ENCODE data around the gene PSKH1. TPM values are rescaled to one million over a fixed set of nuclear protein-coding genes. Genes with fewer than 3 reads are reported as not detected.

Gene PSKH1
- 17.9 and 25.2 TPM in 2 replicates for polyA plus RNA-seq (2013)

- Histone ChIP-seq H3K14ac (ENCODE audit: low read length) (peak within 1 kb of the TSS; percentile 97), H3K36me3 (ENCODE audit: control insufficient read depth in 1 of 2, insufficient read depth in 2 of 2, low read length in 2 of 2) (no peaks in the 10 kb centered on the region), H3K9me3 (ENCODE audit: insufficient read depth, low read depth, low read length) (no peaks in the 10 kb centered on the region), H3K79me1 (ENCODE audit: low read length) (peaks cover 6% of the 10 kb centered on the region), H3K18ac (ENCODE audit: low read length) (peak within 1 kb of the TSS; percentile 100), H3K9ac (ENCODE audit: low read length) (peak within 1 kb of the TSS; percentile 100), H4K91ac (ENCODE audit: low read depth, low read length) (peak within 1 kb of the TSS; percentile 98), H2AK5ac (ENCODE audit: low read length) (peak within 1 kb of the TSS; percentile 95), H2BK120ac (ENCODE audit: insufficient read depth, low read length, poor library complexity) (peak within 1 kb of the TSS; percentile 97), H3K23ac (ENCODE audit: low read length) (no peak within 1 kb of the TSS), H2AFZ (ENCODE audit: insufficient read depth, low read length, poor library complexity) (peak within 1 kb of the TSS; percentile 98), H2BK5ac (ENCODE audit: low read depth, low read length, poor library complexity) (peak within 1 kb of the TSS; percentile 78), H3K4me2 (ENCODE audit: low read length) (peak within 1 kb of the TSS; percentile 96), H4K12ac (ENCODE audit: low read depth, low read length) (peak within 1 kb of the TSS; percentile 98), H3K4me1 (ENCODE audit: control insufficient read depth in 1 of 2, insufficient read depth in 2 of 2, low read length in 2 of 2) (peaks cover 5 to 8% of the 10 kb centered on the region in 2 experiments), H4K8ac (ENCODE audit: low read depth, low read length) (peak within 1 kb of the TSS; percentile 98), H3K4ac (ENCODE audit: low read depth, low read length) (peak within 1 kb of the TSS; percentile 71), H3K27ac (ENCODE audit: low read depth, low read length) (peak within 1 kb of the TSS; percentile 61), H3K4me3 (ENCODE audit: low read depth, low read length) (peak within 1 kb of the TSS; percentile 95), H3K79me2 (ENCODE audit: control insufficient read depth, insufficient read depth, low read length, poor library complexity) (peaks cover 8% of the 10 kb centered on the region), H2BK12ac (ENCODE audit: low read length) (no peak within 1 kb of the TSS), H3K27me3 (ENCODE audit: insufficient read depth, low read length) (no peaks in the 10 kb centered on the region)
- peak; percentile 95 to 96 for DNase-seq
- WGBS (ENCODE audit: extremely low coverage, insufficient coverage, insufficient read length), result no CpG with 5 or more reads among the region's 90 CpGs
Measured at GRCh38 chr16:67892899-67893742, at the start of gene PSKH1. TSS of gene PSKH1 (plus strand) at chr16:67893254. CDS start at chr16:67908750, 15,496 bp downstream.

GRCh38 chr16:67843343-67843765, 49.7 kb upstream of the PSKH1 start:
- Histone ChIP-seq H2BK12ac (ENCODE audit: low read length) (no peak overlapping the region), H4K91ac (ENCODE audit: low read depth, low read length) (no peak overlapping the region), H2AFZ (ENCODE audit: insufficient read depth, low read length, poor library complexity) (no peak overlapping the region), H3K18ac (ENCODE audit: low read length) (peak overlapping the region; percentile 6), H3K9me3 (ENCODE audit: insufficient read depth, low read depth, low read length) (no peaks in the 10 kb centered on the region), H3K4me3 (ENCODE audit: low read depth, low read length) (peak overlapping the region; percentile 87), H2BK120ac (ENCODE audit: insufficient read depth, low read length, poor library complexity) (no peak overlapping the region), H3K36me3 (ENCODE audit: control insufficient read depth in 1 of 2, insufficient read depth in 2 of 2, low read length in 2 of 2) (peaks cover 2 to 9% of the 10 kb centered on the region in 2 experiments), H3K79me1 (ENCODE audit: low read length) (peaks cover 19% of the 10 kb centered on the region), H3K23ac (ENCODE audit: low read length) (no peak overlapping the region), H3K79me2 (ENCODE audit: control insufficient read depth, insufficient read depth, low read length, poor library complexity) (peaks cover 15% of the 10 kb centered on the region), H3K27me3 (ENCODE audit: insufficient read depth, low read length) (no peaks in the 10 kb centered on the region), H4K12ac (ENCODE audit: low read depth, low read length) (no peak overlapping the region), H2AK5ac (ENCODE audit: low read length) (no peak overlapping the region), H3K14ac (ENCODE audit: low read length) (no peak overlapping the region), H3K4ac (ENCODE audit: low read depth, low read length) (peak overlapping the region; percentile 43), H3K4me1 (ENCODE audit: control insufficient read depth in 1 of 2, insufficient read depth in 2 of 2, low read length in 2 of 2) (peaks cover 20 to 25% of the 10 kb centered on the region in 2 experiments), H4K8ac (ENCODE audit: low read depth, low read length) (no peak overlapping the region), H3K27ac (ENCODE audit: low read depth, low read length) (no peak overlapping the region), H3K4me2 (ENCODE audit: low read length) (peak overlapping the region; percentile 99), H3K9ac (ENCODE audit: low read length) (peak overlapping the region; percentile 14), H2BK5ac (ENCODE audit: low read depth, low read length, poor library complexity) (no peak overlapping the region)
- WGBS (ENCODE audit: extremely low coverage, insufficient coverage, insufficient read length), result no CpG with 5 or more reads among the region's 11 CpGs
- peak in 1 of 2 donors; percentile 31 for DNase-seq

DNA sequence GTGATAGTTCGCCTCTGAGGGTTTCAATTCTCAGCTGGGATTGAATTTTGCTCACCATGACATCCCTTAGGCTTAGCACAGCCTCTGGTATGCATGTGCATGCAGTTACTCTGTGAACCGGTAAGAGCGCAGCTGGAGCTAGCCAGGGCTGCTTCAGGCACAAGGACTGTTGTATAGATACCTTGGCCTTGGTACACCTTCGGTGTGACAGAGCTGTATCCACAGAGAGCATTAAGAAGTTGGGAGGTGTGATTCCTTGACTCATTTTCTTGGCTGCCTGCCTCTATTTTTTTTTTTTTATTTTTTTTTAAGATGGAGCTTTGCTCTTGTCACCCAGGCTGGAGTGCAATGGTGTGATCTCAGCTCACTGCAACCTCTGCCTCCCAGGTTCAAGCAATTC, 48.6 kb upstream of the PSKH1 start:
- H3K4me3 ChIP-seq (ENCODE audit: low read depth, low read length), result no peak overlapping the region
- no peak overlapping the region for H3K4me2 ChIP-seq (ENCODE audit: low read length)
- no peaks in the 10 kb centered on the region for H3K9me3 ChIP-seq (ENCODE audit: insufficient read depth, low read depth, low read length)
- H2BK12ac ChIP-seq (ENCODE audit: low read length), result no peak overlapping the region
- H3K23ac ChIP-seq (ENCODE audit: low read length), result no peak overlapping the region
- H3K27me3 ChIP-seq (ENCODE audit: insufficient read depth, low read length), result no peaks in the 10 kb centered on the region
- peaks cover 21% of the 10 kb centered on the region for H3K79me2 ChIP-seq (ENCODE audit: control insufficient read depth, insufficient read depth, low read length, poor library complexity)
- no peak overlapping the region for H3K9ac ChIP-seq (ENCODE audit: low read length)
- peak in 1 of 2 donors; percentile 28 for DNase-seq
- H2AK5ac ChIP-seq (ENCODE audit: low read length), result no peak overlapping the region
- H4K8ac ChIP-seq (ENCODE audit: low read depth, low read length), result no peak overlapping the region
- WGBS (ENCODE audit: extremely low coverage, insufficient coverage, insufficient read length), result no CpG with 5 or more reads among the region's 4 CpGs
- no peak overlapping the region for H3K4ac ChIP-seq (ENCODE audit: low read depth, low read length)
- no peak overlapping the region for H4K91ac ChIP-seq (ENCODE audit: low read depth, low read length)
- peaks cover 19% of the 10 kb centered on the region for H3K79me1 ChIP-seq (ENCODE audit: low read length)
- peaks cover 21 to 25% of the 10 kb centered on the region in 2 experiments for H3K4me1 ChIP-seq (ENCODE audit: control insufficient read depth in 1 of 2, insufficient read depth in 2 of 2, low read length in 2 of 2)
- no peak overlapping the region for H2BK120ac ChIP-seq (ENCODE audit: insufficient read depth, low read length, poor library complexity)
- H3K36me3 ChIP-seq (ENCODE audit: control insufficient read depth in 1 of 2, insufficient read depth in 2 of 2, low read length in 2 of 2), result peaks cover 2 to 16% of the 10 kb centered on the region in 2 experiments
- H3K18ac ChIP-seq (ENCODE audit: low read length), result no peak overlapping the region
- no peak overlapping the region for H3K14ac ChIP-seq (ENCODE audit: low read length)
- H2BK5ac ChIP-seq (ENCODE audit: low read depth, low read length, poor library complexity), result no peak overlapping the region
- H3K27ac ChIP-seq (ENCODE audit: low read depth, low read length), result no peak overlapping the region
- H4K12ac ChIP-seq (ENCODE audit: low read depth, low read length), result no peak overlapping the region
- H2AFZ ChIP-seq (ENCODE audit: insufficient read depth, low read length, poor library complexity), result no peak overlapping the region

DNA sequence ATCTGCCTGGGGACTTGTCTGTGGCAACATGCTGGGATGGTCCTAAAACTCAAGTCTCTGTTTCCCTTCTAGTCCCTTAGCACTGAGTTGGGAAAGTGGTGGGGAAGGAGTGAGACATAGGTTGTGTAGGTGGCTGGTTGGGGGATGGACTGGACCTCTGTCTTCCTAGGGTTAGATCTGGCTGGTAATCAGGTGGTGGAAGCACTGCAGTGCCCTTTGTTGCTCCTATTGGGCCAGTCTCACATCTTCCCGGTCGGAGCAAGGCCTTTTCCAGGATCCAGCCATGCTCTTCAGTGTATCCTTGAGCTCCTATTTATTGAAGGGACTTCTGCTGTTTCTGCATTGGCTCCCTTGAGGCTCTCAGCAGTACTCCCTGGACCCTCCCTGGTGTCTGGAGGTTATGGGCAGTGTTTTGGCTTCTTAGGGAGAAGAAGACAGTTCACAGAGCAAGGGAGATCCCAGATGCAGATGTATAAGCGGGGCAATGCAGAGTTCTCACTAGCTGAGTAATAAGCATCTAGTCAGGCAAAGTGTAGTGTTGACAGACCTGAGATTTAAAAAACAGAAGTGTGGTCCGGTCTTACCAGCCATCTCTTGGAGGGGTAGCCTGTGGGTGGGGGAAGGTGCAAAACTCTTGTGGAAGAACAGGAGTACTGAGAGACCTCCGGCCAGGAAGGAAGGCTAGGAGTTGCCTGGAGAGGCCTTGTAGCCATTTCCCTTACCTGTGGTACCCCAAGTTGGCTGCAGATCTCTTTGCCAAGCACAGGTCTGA, 47.6 kb upstream of the PSKH1 start:
- Histone ChIP-seq H3K18ac (ENCODE audit: low read length) (peak overlapping the region; percentile 25), H3K23ac (ENCODE audit: low read length) (no peak overlapping the region), H4K12ac (ENCODE audit: low read depth, low read length) (no peak overlapping the region), H3K9ac (ENCODE audit: low read length) (no peak overlapping the region), H3K9me3 (ENCODE audit: insufficient read depth, low read depth, low read length) (no peaks in the 10 kb centered on the region), H3K4me2 (ENCODE audit: low read length) (peak overlapping the region; percentile 86), H3K79me1 (ENCODE audit: low read length) (peaks cover 19% of the 10 kb centered on the region), H2BK120ac (ENCODE audit: insufficient read depth, low read length, poor library complexity) (peak overlapping the region; percentile 10), H2BK5ac (ENCODE audit: low read depth, low read length, poor library complexity) (peak overlapping the region; percentile 11), H2AFZ (ENCODE audit: insufficient read depth, low read length, poor library complexity) (no peak overlapping the region), H3K79me2 (ENCODE audit: control insufficient read depth, insufficient read depth, low read length, poor library complexity) (peaks cover 26% of the 10 kb centered on the region), H3K14ac (ENCODE audit: low read length) (peak overlapping the region; percentile 41), H2AK5ac (ENCODE audit: low read length) (no peak overlapping the region), H4K8ac (ENCODE audit: low read depth, low read length) (peak overlapping the region; percentile 56), H3K27ac (ENCODE audit: low read depth, low read length) (peak overlapping the region; percentile 93), H3K27me3 (ENCODE audit: insufficient read depth, low read length) (no peaks in the 10 kb centered on the region), H3K4me1 (ENCODE audit: control insufficient read depth in 1 of 2, insufficient read depth in 2 of 2, low read length in 2 of 2) (peaks cover 21 to 25% of the 10 kb centered on the region in 2 experiments), H4K91ac (ENCODE audit: low read depth, low read length) (peak overlapping the region; percentile 41), H3K4ac (ENCODE audit: low read depth, low read length) (peak overlapping the region; percentile 40), H2BK12ac (ENCODE audit: low read length) (peak overlapping the region; percentile 16), H3K4me3 (ENCODE audit: low read depth, low read length) (no peak overlapping the region), H3K36me3 (ENCODE audit: control insufficient read depth in 1 of 2, insufficient read depth in 2 of 2, low read length in 2 of 2) (peaks cover 5 to 18% of the 10 kb centered on the region in 2 experiments)
- no CpG with 5 or more reads among the region's 5 CpGs for WGBS (ENCODE audit: extremely low coverage, insufficient coverage, insufficient read length)
- DNase-seq, result no peak

Data from trophoblast cell (in vitro differentiated cells and primary cell).